H1 (cell line): ENCODE measurements around the gene NME3. TPM values are rescaled to one million over a fixed set of nuclear protein-coding genes. Genes with fewer than 3 reads are reported as not detected.

Experiments used
- CHD2 ChIP-seq: IDR thresholded peaks from 2 replicates; pipeline ENCODE4 v1.6.1; 2012; ENCODE audit warnings: low read length, improper control_type of control experiment
- CHD7 ChIP-seq: fragments of 300-600 bp; sonication (generic); IDR thresholded peaks from 2 replicates; pipeline ENCODE4 v1.7.1; 2012; ENCODE audit warnings: low read length, moderate library complexity, mild to moderate bottlenecking, inconsistent platforms; ENCODE audit not compliant: insufficient replicate concordance
- E2F6 ChIP-seq: IDR thresholded peaks from 2 replicates; pipeline ENCODE4 v1.6.1; 2012; ENCODE audit warnings: inconsistent platforms
- GTF2F1 ChIP-seq: IDR thresholded peaks from 2 replicates; pipeline ENCODE4 v1.6.1; 2012; ENCODE audit warnings: low read depth, low read length, improper control_type of control experiment, borderline replicate concordance
- NRF1 ChIP-seq: IDR thresholded peaks from 2 replicates; pipeline ENCODE4 v1.6.1; 2011; ENCODE audit warnings: mild to moderate bottlenecking, low read depth, low read length, improper control_type of control experiment
- SIN3A ChIP-seq, 2 experiments: IDR thresholded peaks in 1 of 2; conservative IDR thresholded peaks in 1 of 2; 2 replicates each; pipeline ENCODE4 v1.6.1; 2011 to 2012; ENCODE audit warnings: low read length in 2 of 2, improper control_type of control experiment in 1 of 2, low read depth in 1 of 2, mild to moderate bottlenecking in 1 of 2
- polyA plus RNA-seq, 7 experiments: library from polyadenylated mRNA; depleted of rRNA in 3 of 7; stranded (reverse) in 5 of 7; unstranded in 2 of 7; fragments of >200 nt in 5 of 7; fragments of 200-250 nt in 2 of 7; gene quantifications; 1 replicate in 5 of 7; 2 replicates in 1 of 7; 4 replicates in 1 of 7; pipeline versions ENCODE4 v1.2.1 to v1.2.3, GENCODE V29; 2011 to 2013; ENCODE audit warnings: missing spikeins in 2 of 7, mixed read lengths in 2 of 7
- total RNA-seq: library from RNA; stranded (reverse); fragmentation: NEBNext Ultra II Directional; extraction: Animal tissue kit (Norgen Biotek cat#: 25700); gene quantifications from 2 replicates; pipeline ENCODE4 v1.2.1, GENCODE V29; 2021

The NME3 gene
- total and polyA plus RNA-seq, 2 of the 8 experiments (the other 6 are each of a cell fraction or from before 2014, with no cell fraction given) = 72.5 to 163 TPM

- TF ChIP-seq E2F6 (no peak), CHD7 (no peak), GTF2F1 (no peak), SIN3A (conservative IDR thresholded peaks at IDR 0.05 in 1 of 2, IDR thresholded peaks at IDR 0.05 in 1 of 2; ENCODE audit: low read depth in 1 of 2, low read length in 2 of 2) (no peak), NRF1 (no peak), CHD2 (no peak)
Observed at GRCh38 chr16:1791256-1791942, 20.1 kb upstream of the NME3 start (continued).
